ENCODE results near the gene USP40.

The USP40 gene

DNA sequence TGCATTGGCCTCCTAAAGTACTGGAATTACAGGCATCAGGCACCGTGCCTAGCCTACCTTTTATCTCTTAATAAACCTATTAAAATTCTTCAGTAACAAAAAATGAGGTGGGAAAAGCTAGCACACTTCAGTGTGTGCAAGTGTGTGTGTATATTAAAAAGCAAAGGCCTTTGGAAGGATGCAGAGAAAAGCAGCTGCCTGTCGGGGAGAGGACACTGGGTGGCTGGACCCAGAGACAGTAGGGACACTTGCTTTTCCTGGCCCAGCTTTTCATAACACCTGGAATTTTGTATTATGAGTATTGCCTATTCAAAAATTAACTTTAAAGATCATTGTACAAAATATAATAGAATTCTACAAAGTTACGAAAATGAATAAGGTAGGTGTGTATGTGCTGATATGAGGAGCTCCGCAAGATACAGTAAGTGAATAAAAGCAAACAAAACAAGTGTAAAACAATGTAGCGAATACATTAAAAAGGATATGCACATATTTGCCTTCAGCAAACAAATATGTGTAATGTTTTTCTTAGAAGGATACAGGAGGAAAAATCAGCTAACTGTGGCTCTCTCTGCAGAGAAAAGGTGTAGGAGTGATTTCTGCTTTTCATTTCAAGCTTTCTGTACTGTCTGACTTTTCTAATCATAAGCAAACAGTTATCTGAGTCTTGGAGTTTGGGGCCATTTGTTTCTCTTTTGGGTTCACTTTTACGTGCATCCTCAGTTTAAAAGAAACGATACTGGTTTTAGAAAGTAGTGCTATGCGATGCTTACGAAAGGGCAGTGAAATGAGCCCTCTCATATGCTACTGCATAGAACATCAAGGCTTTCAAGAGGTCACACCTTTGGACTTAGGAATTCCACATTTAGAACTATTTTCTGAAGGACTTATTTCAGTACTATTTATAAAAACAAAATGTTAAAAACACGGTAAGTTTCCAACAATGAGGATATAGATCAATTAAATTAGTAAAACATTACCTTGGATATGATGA is 70.8 kb downstream of the USP40 start:
- DNase-seq, result no peak

DNA sequence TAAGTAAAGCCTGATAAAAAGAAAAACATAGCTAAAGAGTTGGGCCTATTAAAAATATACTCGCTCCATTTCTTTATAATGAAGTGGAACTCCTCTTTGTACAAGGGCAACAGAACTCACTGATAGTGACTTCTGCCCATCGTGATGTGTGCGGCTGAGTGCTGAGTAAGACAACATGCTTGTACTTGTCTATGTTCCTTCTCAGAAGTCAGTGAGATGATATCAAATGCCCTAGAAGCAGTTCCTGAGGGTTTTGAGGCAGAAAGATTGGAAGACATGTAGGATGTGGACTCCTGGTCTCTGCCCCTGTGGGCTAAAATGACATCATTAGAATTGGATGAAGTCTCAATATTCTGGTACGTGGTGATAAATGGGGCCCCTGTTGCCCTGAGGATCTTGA is 73.8 kb downstream of the USP40 start:
- DNase-seq, result no peak

DNA sequence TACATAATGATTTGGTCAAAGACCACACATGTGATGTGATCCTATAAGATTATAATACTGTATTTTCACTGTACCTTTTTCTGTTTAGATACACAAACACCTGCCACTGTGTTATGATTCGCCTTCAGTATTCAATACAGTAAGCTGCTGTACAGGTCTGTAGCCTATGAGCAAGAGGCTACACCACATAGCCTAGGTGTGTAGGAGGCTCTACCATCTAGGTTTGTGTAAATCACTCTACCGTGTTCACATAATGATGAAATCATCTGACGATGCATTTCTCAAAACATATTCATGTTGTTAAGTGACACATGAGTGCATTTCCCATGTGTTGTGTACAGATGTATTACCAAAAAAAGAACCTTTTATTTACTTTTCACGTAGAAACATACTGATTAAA is 74.5 kb downstream of the USP40 start:
- DNase-seq, result no peak

DNA sequence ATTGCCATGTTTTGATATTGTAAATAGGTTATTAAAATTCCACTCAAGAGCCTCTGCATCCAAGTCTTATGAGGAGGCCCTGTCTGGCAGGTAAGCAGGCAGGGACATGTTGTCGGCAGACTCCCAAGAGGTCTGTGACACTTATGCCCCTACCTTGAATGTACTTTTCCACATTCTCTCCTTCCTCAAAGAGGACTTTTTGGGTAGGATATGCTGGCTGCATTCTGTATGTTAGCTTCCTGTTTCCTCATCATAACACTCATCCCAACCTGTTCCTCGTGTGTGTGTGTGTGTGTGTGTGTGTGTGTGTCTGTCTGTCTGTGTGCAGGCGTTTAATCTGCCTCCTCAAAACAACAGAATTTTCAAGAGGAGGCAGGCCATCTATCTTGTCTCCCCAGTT is 75.3 kb downstream of the USP40 start:
- DNase-seq, result no peak

DNA sequence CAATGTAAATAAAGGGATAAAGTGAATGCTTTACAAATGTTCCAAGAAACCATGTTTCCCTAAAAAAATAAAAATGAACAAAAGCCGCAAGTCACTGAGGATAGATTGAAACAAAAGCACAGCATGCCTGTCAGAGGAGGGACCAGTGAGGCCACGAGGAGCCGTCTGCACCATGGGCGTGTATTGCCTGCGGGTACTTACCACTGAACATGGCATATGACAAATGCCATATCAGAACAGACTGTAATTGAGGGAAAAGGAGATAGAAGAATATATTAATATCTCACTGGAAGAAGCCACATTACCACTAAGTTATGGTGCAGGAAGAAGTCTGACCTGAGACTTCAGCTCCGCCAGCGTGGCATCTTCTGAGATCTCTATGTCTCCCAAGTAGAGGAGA is 75.8 kb downstream of the USP40 start:
- DNase-seq, result no peak

DNA sequence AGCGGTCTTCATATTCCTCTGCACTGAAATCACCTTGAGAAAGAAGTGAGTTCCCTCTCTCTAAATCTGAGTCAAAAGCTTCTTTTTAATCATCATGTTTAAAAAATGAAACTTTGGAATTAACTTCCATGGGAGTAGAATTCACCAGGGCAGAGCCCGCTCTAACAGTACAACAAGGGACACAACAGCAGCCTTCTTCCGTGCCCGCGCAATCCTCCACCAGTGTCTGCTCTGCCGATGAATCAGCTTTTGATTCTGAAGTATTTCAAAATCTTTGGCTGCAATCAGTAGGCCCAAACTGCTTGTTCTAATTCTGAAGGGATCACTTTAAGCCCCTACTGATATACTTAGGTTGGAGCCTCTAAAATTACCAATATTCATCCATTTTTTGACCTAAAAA is 76.9 kb downstream of the USP40 start:
- DNase-seq, result no peak

DNA sequence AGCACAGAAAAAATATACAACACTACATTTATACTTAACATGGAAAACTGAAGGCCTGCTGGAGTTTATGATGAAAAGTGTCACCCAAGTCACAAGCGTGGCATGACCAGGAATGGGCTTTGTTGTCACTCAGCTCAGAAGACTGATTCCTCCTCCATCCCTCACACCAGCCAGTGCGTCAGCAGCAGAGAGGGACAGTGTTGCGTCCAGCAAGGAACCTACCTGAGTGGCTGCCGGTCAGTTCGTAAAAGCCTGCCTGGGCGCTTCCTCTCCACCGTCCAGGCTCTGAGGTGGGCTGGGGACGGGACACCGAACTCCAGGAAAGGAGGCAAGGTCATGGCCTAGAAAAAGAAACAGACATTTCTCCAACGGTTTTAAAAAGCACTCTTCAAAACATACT is 77.4 kb downstream of the USP40 start:
- no peak for DNase-seq

DNA sequence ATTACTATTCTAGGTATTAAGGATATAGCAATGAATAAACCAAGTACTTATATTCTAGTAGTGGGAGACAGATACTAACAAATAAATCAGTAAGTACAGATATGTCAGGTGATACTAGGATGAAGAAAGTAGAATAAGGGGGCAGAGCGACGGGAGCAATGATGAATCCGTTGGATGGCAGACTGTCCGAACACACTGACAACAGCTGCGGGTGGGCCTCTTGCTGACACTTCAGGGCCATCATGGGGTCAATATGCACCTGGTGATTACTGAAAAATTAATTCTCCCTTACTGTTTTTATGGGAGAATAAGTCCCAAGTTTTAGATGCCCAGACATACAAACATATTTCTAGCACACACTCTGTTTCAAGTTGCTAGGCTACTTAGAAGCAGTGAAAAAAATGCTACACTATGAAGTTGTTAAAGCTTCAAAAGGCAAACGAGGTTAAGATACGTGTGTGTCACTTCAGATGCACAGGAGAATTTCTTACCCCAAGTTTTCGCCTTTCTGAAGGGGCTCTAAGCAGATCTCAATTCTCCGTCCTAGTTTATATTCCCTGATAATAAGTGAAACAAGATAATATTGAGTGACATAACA is 78.7 kb downstream of the USP40 start:
- no peak for DNase-seq

DNA sequence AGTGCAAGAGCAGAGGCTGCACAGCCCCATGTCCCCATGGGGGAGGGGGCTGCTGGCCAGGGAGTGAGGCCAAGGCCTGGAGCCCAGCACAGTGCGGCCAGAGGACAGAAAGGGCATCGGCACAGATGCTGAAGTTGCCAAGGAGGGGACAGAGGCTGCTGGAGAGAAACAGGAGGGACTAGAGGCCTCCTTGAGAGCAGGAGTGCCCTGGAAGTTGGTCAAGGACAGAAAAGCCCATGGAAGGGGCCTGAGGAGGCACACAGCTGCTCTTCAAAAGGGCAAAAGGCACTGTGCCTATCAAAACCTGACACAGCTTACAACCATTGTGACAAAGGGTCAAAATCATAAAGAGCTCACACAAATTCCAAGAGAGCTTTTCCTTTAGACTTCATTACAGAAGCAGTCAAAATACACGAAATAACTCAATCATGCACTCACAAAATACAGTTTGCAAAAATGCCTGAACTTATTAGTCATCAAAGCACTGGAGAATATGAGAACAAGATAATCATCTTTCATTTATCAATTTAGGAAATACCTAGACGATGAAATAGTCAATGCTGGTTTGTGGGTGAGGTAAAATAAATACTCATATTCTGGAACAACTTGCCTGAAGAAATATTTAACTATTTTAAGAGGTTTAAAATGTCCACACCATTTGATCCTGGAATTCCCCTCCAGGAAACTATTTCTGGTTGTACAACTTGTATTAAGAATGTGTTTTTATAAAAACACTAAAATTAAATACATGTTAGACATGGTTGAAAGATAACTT is 79.6 kb downstream of the USP40 start:
- DNase-seq, result no peak

DNA sequence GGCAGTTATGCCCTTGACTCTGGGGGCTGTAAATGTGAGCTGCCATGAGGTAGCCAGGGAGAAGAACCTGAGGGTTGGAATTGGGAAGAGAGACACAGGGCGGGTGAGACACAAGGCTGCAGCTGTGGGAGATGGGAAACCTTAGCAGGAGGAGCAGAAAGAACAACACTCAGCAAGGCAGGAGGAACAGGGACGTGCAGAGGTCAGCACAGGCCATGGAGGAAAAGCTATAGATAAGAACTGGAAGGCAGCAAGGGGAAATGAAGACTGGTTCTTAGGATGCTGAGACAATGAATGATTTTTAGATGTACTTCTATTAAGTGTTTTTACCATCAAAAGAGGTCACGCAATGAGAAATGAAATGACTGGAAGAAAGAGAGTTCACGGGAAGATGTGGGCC is 80.2 kb downstream of the USP40 start:
- no peak for DNase-seq

DNA sequence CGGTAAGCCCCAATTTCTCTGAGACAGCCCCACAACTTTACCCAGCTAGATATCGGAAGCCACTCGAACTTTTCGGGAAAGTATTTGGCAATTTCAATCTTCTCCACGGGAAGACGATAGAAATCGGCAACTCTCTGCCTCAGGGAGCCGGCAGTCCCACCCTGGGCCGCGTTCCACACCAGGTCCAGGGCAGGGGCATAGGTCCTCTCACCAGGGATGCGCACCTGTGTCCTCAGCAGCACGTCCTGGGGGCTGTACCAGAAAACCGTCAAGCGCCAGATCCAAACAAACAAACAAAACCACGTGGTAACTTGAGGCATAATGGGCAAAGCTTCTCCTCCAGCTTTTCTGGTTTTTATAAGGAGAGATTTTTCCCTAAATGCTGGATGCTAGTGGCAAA is 80.9 kb downstream of the USP40 start:
- DNase-seq, result no peak

DNA sequence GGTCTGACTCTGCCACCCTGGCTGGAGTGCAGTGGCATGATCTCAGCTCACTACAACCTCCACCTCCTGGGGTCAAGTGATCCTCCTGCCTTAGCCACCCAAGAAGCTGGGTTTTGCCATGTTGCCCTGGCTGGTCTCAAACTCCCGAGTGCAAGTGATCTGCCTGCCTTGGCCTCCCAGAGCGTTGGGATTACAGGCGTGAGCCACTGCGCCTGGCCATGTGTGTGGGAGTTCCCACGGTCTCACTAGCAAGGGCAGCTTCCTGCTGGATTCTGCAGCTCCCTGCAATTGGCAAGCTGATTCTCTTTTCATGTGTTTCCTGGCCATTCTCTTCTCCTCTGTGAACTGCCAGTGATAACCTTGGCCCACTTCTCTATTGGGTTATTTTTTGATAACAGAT is 84.0 kb downstream of the USP40 start:
- DNase-seq, result no peak

DNA sequence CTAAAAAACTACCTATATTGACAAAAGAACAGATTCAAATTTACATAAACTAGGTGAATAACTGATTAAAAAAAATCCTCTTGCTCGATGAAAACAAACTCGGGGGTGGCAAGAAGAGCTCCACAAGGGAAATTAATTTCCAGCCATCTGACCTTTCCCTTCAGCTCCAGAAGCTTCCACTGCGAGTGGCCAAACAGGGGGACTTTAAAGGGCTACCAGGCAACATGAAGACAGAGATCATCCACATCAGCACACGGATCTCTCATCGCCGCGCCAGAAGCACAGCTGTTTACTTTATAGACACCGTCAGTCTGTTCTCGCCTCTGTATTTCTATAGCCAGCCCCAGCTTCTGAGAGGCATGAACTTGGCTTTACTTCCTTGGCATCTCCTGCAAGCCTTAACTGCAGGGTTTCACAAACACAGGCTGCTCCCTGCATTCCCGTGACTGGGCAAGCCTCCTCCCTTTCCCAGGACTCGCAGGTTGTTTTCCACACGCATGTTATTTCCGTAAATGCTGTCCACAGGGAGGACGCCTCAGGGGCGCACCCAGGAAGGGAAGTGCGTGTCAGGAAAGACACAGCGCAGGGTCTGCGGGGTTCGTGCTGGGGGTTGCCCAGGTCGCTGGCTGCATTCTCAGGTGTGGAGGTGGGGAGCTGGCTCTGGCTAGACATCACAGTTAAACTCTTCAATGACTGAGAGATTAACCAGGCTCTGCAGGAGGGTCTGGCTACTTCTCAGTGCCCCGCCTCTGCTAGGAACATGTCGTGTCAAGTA is 85.0 kb downstream of the USP40 start:
- no peak for DNase-seq

DNA sequence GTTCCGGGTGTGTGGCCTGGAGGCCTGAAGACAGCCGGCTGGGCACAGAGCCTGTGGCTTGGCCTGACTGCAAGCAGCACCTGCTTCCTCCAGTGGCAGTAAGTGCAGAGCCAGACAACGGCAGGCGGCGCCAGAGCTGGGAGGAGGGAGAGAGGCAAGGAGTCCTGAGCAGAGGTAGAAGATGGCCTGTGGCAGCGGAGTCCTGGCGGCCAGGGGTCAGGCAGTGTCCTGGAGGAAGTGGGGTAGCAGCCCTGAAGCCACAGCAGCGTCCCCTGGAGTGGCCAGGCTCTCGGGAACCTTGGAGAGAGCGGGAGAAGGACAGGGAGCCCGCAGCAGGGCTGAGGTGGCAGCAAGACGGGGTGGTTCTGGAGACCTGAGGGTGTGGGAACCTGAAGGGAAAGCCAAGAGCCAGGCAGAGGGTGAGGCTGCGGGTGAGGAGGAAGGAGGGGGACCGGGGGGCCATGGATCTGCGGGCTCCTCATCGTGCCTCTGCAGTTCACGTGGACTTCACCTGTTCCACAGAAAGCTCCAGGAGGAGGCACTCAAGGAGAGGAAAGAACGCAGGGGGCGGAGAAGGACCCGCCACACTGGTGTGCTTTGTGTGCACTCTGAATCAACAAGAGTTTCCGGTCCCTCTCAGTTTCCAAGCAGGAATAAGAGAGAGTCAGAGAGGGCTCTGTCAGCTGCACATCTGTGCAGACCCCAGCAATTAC is 85.9 kb downstream of the USP40 start:
- no peak for DNase-seq

DNA sequence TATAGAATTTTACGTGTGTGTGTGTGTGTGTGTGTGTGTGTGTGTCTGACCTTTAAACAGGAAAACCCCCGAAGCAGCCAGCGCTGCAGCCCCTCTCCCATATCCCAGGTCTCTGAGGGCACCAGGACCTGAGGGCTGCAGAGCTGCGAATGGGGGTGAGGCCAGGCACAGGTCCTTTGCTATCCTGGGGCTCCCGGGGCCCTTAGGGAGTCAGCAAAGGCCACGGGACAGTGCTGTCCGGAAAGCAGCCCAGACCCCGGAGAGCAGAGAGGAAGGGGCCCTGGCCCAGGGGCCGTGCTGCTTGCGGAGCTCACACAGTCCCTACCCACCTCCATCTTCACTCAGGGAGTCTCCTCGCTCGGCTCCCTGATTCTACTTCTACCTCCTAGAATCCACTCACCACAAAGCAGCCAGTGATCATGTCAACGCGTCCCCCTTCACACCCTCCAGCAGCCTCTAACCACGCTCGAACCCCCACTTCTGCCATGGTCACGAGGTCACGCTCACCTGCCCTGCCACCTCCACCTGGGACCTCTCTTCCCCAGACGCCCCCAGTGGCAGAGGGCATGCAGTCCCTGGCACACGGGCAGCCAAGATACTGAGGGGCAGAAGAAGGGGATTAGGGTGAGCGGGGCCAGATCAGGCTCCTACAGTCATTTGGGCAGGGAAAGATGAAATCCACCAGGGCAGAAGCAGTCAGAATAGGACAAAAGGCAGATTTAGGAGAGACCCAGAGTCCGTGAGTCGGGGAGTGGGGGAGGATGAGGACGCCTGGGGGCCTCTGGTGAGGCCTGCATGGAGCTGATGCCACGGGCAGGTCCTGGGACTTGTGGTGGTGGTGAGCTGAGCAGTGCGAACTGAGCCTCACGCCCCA is 86.7 kb downstream of the USP40 start:
- DNase-seq, result no peak

DNA sequence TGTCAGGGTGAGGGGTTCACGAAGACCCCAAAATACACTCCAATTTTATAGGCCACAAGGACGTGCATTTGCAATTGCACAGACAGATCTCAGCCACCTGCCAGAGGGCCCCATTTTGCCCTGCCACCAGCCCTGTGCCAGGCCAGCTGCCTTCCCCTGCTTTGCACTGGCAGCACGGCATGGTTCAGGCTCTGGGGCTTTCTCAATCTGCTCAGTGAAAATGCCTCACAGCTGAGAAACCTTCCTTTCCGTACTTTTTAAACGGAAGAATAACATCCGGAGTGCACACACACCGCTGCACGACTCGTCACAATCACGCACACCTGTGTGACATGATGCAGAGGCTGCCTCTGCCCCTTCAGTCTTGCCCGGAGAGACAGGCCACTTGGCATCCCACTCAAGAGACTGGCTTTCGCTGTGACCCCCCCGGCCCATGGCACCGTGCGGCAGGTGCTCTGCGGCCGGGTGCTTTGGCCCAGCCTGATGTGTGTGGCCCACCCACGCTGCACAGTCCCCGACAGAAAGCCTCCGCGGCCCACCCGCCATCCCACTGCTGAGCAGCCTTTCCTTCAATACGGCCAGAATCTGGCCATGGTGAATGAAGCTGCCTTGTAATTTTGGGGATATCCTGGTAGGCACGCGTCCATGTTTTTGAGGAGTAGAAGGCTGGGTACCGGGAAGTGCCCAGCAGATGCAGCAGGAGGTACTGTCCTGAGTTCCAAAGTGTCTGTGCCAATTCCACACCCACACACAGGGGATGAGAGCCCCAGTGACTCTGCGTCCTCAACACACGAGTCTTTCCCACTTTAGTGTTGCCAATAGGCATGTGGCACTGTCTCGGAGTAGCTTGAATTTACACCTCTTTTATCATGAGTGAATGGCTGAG is 88.8 kb downstream of the USP40 start:
- no peak for DNase-seq

DNA sequence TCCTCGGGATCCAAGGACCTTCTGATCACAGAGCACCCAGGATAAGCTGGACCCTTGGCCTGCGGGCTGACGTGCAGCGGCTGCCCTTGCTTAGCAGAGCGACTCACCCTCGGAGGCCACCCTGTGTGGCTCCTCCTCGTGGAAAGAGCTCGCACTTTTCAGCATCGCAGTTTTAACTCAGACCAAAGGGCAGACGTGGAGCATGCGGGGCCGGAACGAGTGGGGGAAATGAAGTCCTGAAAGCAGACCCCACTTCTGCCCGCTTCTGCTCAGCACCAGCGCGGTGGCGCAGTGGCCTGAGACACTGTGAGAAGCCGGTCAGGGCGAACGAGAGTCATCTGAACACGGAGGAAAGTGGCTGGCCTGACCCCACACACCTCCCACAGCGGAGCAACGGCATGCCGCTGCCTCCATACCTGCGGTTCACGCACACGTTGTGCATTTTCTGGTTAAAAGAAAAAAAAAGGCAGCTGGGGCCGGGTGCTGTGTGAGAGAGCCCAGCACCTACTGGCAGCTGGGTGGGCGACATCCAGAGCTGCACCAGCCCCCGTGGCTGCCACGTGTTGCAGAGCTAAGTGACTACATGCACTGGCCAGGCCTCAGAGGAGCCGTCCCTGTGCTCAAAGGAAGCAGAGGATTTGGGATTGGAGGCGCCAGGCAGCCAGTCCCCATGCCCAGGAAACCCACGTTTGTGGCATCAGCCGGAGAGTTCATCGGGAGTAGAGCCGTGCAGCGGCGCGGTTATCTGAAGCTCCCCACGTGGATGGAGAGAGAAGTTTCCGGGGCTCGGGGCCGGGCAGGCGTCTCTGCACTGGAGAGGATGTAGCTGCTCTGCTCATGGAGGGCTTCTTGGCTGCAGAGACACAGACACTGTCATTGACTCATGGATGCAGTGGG is 89.7 kb downstream of the USP40 start:
- DNase-seq, result no peak

DNA sequence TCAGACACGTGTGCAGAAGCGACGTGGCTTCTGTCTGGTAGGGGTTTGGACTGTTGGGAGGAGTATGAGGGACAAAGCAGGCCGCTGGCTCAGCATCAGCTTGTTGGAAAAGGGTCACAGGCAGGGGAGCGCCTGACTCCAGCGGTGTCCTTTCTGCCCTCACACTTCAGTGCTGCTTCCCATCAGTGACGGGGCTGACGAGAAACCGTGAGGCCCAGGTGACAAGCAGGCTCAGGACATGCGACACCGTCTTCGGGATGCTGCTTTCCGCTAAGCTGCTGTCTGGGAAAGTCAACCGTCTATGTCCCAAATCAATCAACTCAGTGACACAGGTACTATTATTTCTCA is 90.5 kb downstream of the USP40 start:
- no peak for DNase-seq
